K562 (cell line): ENCODE results near the gene CMBL. TPM values are rescaled to one million over a fixed set of nuclear protein-coding genes. Genes with fewer than 3 reads are reported as not detected.
A peak's percentile ranks its signal among the peaks of the same experiment; 100 is the strongest.

Source experiments
- ATAC-seq: fragments of 200-7000 bp; cut with Tn5 transposase; 3 replicates; pipeline ENCODE4 v1.9.1; 2020; ENCODE audit warnings: moderate library complexity
- BruUV-seq: library from RNA; stranded (reverse); fragments of 400-500 nt; replicated peaks from 2 replicates; lab custom pipeline; 2021; lab: Mats Ljungman, UMichigan
- CTCF ChIA-PET: fragments of 300-600 bp; formaldehyde crosslinking; extraction: SDS; loops from one replicate; lab custom pipeline; 2021; ENCODE audit warnings: low intra/inter-chr PET ratio; lab: Yijun Ruan, JAX
- POLR2A ChIA-PET: fragments of 300-600, 350-650 bp; sonication (Branson Sonifier 250); formaldehyde crosslinking; extraction: SDS; loops from one replicate; lab custom pipeline; 2021; ENCODE audit warnings: antibody characterized with exemption, inconsistent platforms; lab: Yijun Ruan, JAX
- DNase-seq, 4 experiments: peaks; one replicate each; pipeline versions ENCODE4 v3.0.0 to v3.0.0-alpha.2; 2011 to 2018; ENCODE audit warnings: low spot score in 3 of 4, mixed read lengths in 3 of 4; ENCODE audit errors: extremely low read depth in 1 of 4
- FAIRE-seq: peaks from 2 replicates; lab custom pipeline; 2011; peaks lifted over from hg19 to GRCh38; lab: Jason Lieb, UNC
- H2AFZ ChIP-seq: 2 replicates; pipeline ENCODE4 v1.6.0; 2011; ENCODE audit warnings: low read depth, low read length, control low read depth, inconsistent platforms
- H3K27ac ChIP-seq: fragments of 200-600 bp; 3 replicates; pipeline ENCODE4 v1.8.0; 2011; ENCODE audit warnings: low read depth, mild to moderate bottlenecking, control low read depth, inconsistent platforms, low read length, moderate library complexity, mixed read lengths; ENCODE audit errors: extremely low read depth
- H3K27me3 ChIP-seq, 2 experiments: fragments of 300-600 bp in 1 of 2; 2 replicates in 1 of 2; 3 replicates in 1 of 2; pipeline versions ENCODE4 v1.6.0 to v1.8.0; 2011; ENCODE audit warnings: inconsistent platforms in 2 of 2, low read length in 2 of 2, mild to moderate bottlenecking in 1 of 2, mixed read lengths in 1 of 2, moderate library complexity in 1 of 2; ENCODE audit not compliant: control insufficient read depth in 2 of 2, insufficient read depth in 2 of 2
- H3K36me3 ChIP-seq: fragments of 300-600 bp; 3 replicates; pipeline ENCODE4 v1.8.0; 2011; ENCODE audit warnings: mild to moderate bottlenecking, low read length, inconsistent platforms; ENCODE audit not compliant: control insufficient read depth, insufficient read depth
- H3K4me1 ChIP-seq, 2 experiments: fragments of 200-600 bp in 1 of 2; replicated peaks in 1 of 2; 2 replicates in 1 of 2; 3 replicates in 1 of 2; pipeline versions ENCODE4 v1.5.1 to v1.8.0; 2011; ENCODE audit warnings: inconsistent platforms in 2 of 2, low read length in 2 of 2, mild to moderate bottlenecking in 1 of 2, mixed read lengths in 1 of 2, moderate library complexity in 1 of 2; ENCODE audit not compliant: control insufficient read depth in 2 of 2, insufficient read depth in 2 of 2
- H3K4me2 ChIP-seq: 2 replicates; pipeline ENCODE4 v1.6.1; 2011; ENCODE audit warnings: low read length, control low read depth, inconsistent platforms, mixed read lengths; ENCODE audit not compliant: insufficient read depth
- H3K4me3 ChIP-seq: fragments of 200-600 bp; sonication (generic), shearing (Covaris generic); 2 replicates; pipeline ENCODE4 v1.5.1; 2016; ENCODE audit warnings: control low read depth, inconsistent platforms
- H3K79me2 ChIP-seq: fragments of 200-600 bp; 3 replicates; pipeline ENCODE4 v1.8.0; 2011; ENCODE audit warnings: low read length, inconsistent platforms; ENCODE audit not compliant: control insufficient read depth, insufficient read depth
- H3K9ac ChIP-seq, 2 experiments: 2 replicates each; pipeline versions ENCODE4 v1.6.0 to v1.6.1; 2011; ENCODE audit warnings: low read depth in 2 of 2, low read length in 2 of 2, control low read depth in 1 of 2, inconsistent platforms in 1 of 2, mild to moderate bottlenecking in 1 of 2, mixed read lengths in 1 of 2; ENCODE audit not compliant: insufficient read depth in 1 of 2
- H3K9me1 ChIP-seq: one replicate; pipeline ENCODE4 v1.6.0; 2011; ENCODE audit warnings: inconsistent platforms, mild to moderate bottlenecking, low read length, moderate library complexity; ENCODE audit not compliant: control insufficient read depth, insufficient read depth
- H3K9me3 ChIP-seq: replicated peaks from 2 replicates; pipeline ENCODE4 v1.5.1; 2011; ENCODE audit warnings: low read depth, low read length, inconsistent platforms; ENCODE audit not compliant: control insufficient read depth, insufficient read depth
- H4K20me1 ChIP-seq: replicated peaks from 2 replicates; pipeline ENCODE4 v1.6.1; 2011; ENCODE audit warnings: low read length, inconsistent platforms, mixed read lengths; ENCODE audit not compliant: control insufficient read depth, insufficient read depth
- CEBPG ChIP-seq, 3 experiments: fragments of 200-800 bp in 1 of 3; sonication (Bioruptor generic) in 1 of 3; sonication (generic) in 1 of 3; formaldehyde crosslinking in 1 of 3; IDR thresholded peaks in 2 of 3; conservative IDR thresholded peaks in 1 of 3; 2 replicates each; pipeline versions ENCODE4 v1.6.1 to v1.8.0; 2016 to 2022; ENCODE audit warnings: missing compliant biosample characterization in 2 of 3, missing genetic modification characterization in 2 of 3, mild to moderate bottlenecking in 1 of 3, missing genetic modification reagents in 1 of 3
- RBM25 ChIP-seq: fragments of 200-400 bp; formaldehyde crosslinking; IDR thresholded peaks from 2 replicates; pipeline ENCODE4 v1.6.1; 2018; ENCODE audit warnings: low read length, low read depth, moderate library complexity; ENCODE audit not compliant: severe bottlenecking
- ZNF395 ChIP-seq: fragments of 200-800 bp; sonication (Bioruptor generic); IDR thresholded peaks from 2 replicates; pipeline ENCODE4 v1.6.1; 2017; ENCODE audit warnings: missing genetic modification characterization, missing compliant biosample characterization
- ZNF780A ChIP-seq: fragments of 250-450 bp; sonication (Bioruptor Pico); IDR thresholded peaks from 2 replicates; pipeline ENCODE4 v1.5.0; 2021; ENCODE audit warnings: mild to moderate bottlenecking
- WGBS: fragments of 100-300 bp; shearing (Covaris generic); methylation state at CpG from one replicate; pipeline ENCODE4 v1.1.6; 2016; ENCODE audit warnings: low coverage, mixed read lengths; ENCODE audit not compliant: insufficient coverage; ENCODE audit errors: missing lambda C conversion rate; 5-methylcytosine and 5-hydroxymethylcytosine counted together
- in situ Hi-C: fragments of 300-500 bp; cut with MboI; formaldehyde crosslinking; loops from 4 replicates; pipeline ENCODE4 v1.15.0; 2018; ENCODE audit warnings: inconsistent platforms, mixed read lengths
- intact Hi-C: fragments of 100-400 bp; cut with micrococcal nuclease; formaldehyde crosslinking; loops from 2 replicates; pipeline ENCODE4 v1.14.2; 2022
- polyA plus RNA-seq, 8 experiments: library from polyadenylated mRNA; depleted of rRNA in 4 of 8; stranded (reverse) in 5 of 8; unstranded in 3 of 8; fragments of >200 nt; fragmentation: Nextera tagmentation in 2 of 8; fragmentation: Illumina TruSeq in 1 of 8; extraction: Ambion mirVana in 2 of 8; extraction: Trizol in 1 of 8; gene quantifications; 2 replicates each; pipeline versions ENCODE4 v1.2.1 to v1.2.3, GENCODE V29; 2011 to 2014; ENCODE audit warnings: inconsistent platforms in 1 of 8, missing spikeins in 1 of 8
- total RNA-seq, 7 experiments: library from RNA; depleted of rRNA in 6 of 7; stranded (reverse); fragments of >200 nt in 6 of 7; fragmentation: Illumina TruSeq in 2 of 7; extraction: Trizol in 2 of 7; gene quantifications; 2 replicates each; pipeline versions ENCODE4 v1.2.1 to v1.2.3, GENCODE V29; 2011 to 2021; ENCODE audit warnings: low replicate concordance in 1 of 7

The CMBL gene
- total and polyA plus RNA-seq, 9 of the 15 experiments (the other 6 are each of a cell fraction or from before 2014, with no cell fraction given), result 22.6 to 192 (median 71.1) TPM

GRCh38 chr5:10300246-10300645, 7.5 kb downstream of the CMBL start:
- Histone ChIP-seq H3K4me1 (peaks cover 42 to 50% of the 10 kb centered on the region in 2 experiments), H3K4me3 (no peak overlapping the region), H4K20me1 (no peaks in the 10 kb centered on the region), H3K36me3 (peaks cover 72% of the 10 kb centered on the region), H3K9me1 (no peaks in the 10 kb centered on the region), H3K9me3 (peaks cover 8% of the 10 kb centered on the region; the same call in 1 of the 2 replicates), H3K79me2 (peaks cover 97% of the 10 kb centered on the region), H3K4me2 (no peak overlapping the region), H2AFZ (no peak overlapping the region), H3K9ac (no peak overlapping the region), H3K27me3 (no peaks in the 10 kb centered on the region), H3K27ac (no peak overlapping the region)
- WGBS, result 72% methylated on average over 5 of the region's 5 CpGs
- FAIRE-seq, result no peak
- POLR2A ChIA-PET, result no interaction called here
- intact Hi-C loops (loop anchor here (10.0 kb wide), 1 partner anchor 305 kb away; no protein-coding TSS in a partner anchor), in situ Hi-C loops (no loop called here)
- DNase-seq, result no peak
- CTCF ChIA-PET, result no interaction called here
- ATAC-seq, result no peak
- no TSS peak for BruUV-seq
- TF ChIP-seq RBM25, result peak; percentile 43
- TF ChIP-seq ZNF395 (CRISPR knock-in tag), result 0 out of 2 replicates have a peak, but pooled peaks have one; percentile 7
- no peak for TF ChIP-seq CEBPG (CRISPR knock-in tag; IDR thresholded peaks at IDR 0.05)
- TF ChIP-seq CEBPG (tag; conservative IDR thresholded peaks at IDR 0.05 in 1 of 2, IDR thresholded peaks at IDR 0.05 in 1 of 2), result 0 out of 4 replicates have a peak, but pooled peaks of 1 of the 2 experiments have one; percentile 35
- no peak for TF ChIP-seq ZNF780A (CRISPR knock-in tag)
- TF ChIP-seq, all 486 proteins: peak for 3
